Activated gamma-delta T cell treated with anti-CD3 and anti-CD28 coated beads, Interleukin-2, amount 50 U/mL, for 16 hours (primary cell): ENCODE data around the gene TSFM.
"Not testable (repeated sequence)": the region's sequence is repeated elsewhere in the genome, so short reads cannot be mapped to it uniquely, and the experiment has no call there.

ENCODE experiments used
- DNase-seq: peaks from one replicate; pipeline ENCODE4 v3.0.0-alpha.2; 2020; ENCODE audit warnings: low read depth

Gene TSFM

GRCh38 chr12:57815177-57816000, 32.8 kb downstream of the TSFM start:
- DNase-seq, result no peak

DNA sequence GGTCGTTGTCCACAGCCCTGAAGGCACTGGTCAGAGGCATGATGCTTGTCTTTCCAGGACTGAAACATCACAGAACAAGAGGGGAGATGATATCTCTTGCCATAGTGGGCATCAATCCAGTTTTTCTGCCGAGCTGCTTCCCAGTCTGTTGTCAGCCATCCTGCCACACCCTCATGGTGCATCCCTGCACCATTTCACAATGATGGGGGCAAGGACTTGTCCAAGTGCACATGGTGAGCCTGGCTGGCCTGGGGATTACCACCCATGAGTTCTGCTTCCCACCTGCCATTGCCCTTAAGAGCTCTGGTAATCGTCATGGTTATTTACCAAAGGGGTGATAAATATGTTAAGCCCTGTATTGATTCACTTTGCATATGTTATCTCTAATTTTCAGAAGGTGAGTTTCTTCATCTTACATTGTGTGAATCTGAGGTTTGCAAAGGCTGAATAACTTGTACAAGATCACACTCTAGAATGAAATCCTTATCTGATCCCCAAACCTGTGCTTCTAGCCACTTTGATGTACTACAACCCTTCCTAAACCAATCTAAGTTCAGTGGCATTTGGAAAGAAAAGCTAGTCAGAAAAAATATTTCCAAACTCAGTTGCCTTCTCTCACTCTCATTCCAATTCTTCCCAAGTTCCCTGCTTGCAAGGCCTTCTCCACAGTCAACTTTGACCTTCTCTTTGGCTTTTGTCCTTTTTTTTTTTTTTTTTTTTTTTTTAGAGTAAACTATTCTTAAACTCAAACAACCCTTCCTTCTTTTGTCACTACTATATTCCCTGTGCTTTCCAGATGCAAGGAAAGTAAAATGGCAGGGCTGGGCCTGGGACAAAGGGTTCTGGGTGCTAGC, 33.6 kb downstream of the TSFM start:
- DNase-seq, result no peak

GRCh38 chr12:57816855-57817151, 34.2 kb downstream of the TSFM start:
- DNase-seq, result no peak

- no peak for DNase-seq
These were observed 34.8 kb downstream of the TSFM start for GRCh38 chr12:57817261-57817989.

DNA sequence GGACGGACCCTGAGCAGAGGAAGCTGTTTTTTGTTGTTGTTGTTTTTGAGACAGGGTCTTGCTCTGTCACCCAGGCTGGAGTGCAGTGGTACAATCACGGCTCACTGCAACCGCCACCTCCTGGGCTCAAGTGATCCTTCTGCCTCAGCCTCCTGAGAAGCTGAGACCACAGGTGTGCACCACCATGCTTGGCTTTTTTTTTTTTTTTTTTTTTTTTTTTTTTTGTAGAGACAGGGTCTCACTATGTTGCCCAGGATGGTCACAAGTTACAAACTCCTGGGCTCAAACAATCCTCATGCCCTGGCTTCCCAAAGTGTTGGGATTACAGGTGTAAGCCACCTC, 35.4 kb downstream of the TSFM start:
- DNase-seq, result not testable (repeated sequence)

GRCh38 chr12:57820119-57820518, 37.5 kb downstream of the TSFM start:
- not testable (repeated sequence) for DNase-seq

DNA sequence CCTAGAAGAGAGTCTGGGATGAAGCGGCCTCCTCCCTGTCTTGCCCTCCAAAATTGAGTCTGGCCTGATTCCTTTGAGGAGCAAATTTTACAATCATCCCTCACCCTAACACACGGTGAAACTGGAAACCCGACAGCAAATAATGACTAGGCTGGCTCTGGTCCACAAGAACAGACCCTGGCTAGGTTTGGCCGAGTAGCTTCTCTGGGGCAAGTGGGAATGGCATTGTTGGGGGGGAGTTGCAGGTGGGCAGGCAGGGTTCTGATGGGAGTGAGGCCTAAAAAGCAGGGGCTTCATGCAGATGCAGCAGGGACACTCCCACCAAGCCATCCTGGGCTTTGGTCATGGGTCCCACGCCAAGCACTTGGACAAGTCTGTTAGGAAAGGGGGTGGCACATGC, 38.4 kb downstream of the TSFM start:
- DNase-seq, result not testable (repeated sequence)

DNA sequence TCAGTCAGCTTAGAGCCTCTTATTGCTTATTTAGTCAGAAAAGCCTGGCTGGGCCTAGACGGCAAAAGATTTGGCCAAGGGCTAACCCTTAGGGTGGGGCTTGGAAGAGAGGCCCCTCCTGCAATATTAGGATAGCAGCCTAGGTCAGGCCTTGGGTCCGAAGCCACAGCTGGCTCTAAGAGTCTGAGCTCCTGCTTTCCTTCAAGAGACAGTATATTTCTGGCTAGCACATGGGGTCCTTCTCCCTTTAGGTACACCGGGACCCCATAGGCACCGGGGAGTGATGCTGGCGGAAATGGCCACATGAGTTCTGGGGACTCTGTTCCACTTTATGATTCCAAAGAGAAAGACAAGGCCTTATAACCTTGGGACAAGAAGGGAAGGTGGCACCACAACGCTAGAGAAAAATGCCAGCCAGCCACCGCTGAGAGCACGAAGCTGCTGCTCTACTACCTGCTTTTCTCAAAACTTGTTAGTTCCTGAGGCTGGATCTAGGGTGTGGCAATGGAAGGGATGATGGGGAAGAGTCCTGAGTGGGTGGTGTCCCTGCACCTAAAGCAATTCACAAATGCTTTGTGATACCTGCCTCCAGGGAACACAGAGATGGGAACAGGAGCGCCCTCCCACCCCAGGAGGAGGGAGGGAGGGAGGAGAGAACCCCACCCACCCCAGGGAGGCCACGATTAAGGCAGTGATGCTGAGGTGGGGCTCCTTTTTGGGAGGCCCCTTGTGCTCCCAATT, 39.1 kb downstream of the TSFM start:
- no peak for DNase-seq

GRCh38 chr12:57822392-57823130, 40.0 kb downstream of the TSFM start:
- no peak for DNase-seq

DNA sequence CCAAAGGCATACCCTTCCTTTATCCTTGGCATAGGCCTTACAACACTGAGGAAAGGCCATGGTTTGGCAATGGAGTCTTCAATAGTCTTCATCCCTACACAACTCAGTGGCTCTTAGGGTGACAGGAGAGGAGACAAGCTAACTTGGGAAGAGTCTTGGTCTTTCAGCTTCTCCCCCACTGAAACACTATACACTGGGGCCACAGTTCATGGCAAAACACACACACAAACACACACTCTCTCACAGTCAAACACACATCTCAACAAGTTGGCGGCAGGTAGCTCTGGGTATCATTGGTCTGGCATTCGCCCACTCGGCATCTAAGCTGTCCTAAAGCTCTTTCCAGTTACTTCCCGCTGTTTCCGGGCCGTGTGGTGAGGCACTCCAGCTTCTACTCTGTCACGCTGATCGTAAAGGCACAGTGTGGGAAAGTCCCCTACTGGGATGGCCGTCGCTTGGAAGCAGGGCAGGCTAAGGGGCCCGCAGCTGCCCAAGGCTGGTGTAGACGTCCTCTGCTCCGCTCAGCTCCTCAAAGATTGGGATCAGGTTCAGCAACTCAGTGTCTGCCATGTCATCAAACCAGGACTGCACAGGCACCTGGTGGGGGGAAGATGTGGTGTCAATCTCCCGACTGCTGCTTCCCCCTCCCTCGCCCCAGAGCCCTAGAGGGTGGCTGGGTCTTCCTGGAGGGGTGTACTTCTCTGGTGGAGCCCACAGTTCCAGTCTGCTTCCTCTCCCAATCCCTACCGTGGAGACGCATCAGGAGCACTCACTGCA, 40.7 kb downstream of the TSFM start:
- no peak for DNase-seq

DNA sequence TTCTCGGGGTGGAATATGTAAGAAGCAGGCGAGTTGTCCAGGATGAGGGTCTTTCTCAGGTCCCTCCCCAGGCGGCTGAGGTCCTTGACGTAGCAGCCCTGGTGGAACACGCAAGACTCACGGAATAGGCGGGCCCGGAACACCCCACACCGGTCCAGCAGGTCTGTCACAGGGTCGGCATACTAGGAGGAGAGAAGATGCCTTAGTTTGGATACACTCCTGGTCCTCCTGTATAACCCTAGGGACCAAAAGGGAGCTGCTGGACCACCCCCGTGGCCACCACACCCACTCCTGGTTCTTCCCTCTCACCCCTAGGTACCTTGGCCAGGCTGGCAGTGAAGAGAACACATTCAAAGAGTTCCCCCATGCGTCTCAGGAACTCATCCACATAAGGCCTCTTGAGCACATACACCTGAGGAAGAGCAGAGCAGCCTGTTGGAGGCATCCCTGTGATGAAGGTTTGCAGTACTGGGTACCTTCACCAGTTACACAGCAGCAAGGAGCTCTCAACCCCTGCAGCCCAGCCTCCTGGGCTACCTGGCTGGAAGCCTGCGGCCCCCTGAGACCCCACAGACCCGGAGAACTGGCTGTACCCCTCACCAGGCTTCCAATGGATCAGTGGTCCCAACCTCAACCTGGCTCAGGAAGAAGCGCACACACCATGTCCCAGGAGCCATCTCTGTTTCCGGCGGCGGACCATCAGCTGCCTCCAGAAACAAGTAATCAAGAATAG, 41.5 kb downstream of the TSFM start:
- no peak for DNase-seq

GRCh38 chr12:57825451-57825850, 42.9 kb downstream of the TSFM start:
- DNase-seq, result no peak

DNA sequence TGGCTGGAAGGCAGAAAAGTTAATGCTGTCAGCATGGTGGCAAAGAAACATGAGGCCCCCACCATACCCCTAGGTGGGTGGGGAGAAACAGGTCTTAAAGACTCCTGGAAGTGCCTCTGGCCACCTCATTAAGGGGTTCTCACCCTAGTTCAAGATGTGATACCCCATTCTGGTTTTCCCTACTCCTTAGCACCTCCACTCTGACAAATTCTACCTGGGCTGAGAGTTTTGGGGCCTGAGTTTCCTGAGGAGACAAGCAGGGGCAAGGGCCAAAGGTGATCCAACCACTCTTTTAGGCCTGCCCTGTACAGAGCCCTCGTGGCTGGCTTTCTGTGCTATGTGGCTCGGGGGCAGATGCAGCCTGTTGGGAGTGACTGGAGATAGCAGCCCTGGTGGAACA, 43.8 kb downstream of the TSFM start:
- no peak for DNase-seq

DNA sequence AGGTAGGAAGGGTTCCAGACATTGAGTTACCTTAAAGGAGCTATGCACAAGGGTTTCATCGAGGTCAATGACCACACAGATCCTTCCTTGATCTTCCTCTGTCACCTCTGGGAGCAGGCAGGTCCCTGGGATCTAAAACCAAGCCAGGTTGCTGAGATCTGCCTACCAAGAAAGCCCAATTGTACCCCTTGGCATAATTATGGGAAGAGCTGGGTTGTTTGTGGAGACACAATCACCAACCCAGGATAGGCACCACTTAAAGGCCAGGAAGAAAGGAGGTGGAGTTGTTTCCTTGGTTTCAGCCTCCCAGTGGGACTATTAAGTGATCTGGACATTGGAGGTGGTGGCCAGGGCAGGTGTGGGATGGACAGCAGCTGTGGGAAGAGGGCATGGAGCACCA, 44.4 kb downstream of the TSFM start:
- DNase-seq, result no peak

- DNase-seq, result no peak
These were observed 46.6 kb downstream of the TSFM start for GRCh38 chr12:57829025-57829777.

- no peak for DNase-seq
These were observed 47.8 kb downstream of the TSFM start for GRCh38 chr12:57830393-57830792.

DNA sequence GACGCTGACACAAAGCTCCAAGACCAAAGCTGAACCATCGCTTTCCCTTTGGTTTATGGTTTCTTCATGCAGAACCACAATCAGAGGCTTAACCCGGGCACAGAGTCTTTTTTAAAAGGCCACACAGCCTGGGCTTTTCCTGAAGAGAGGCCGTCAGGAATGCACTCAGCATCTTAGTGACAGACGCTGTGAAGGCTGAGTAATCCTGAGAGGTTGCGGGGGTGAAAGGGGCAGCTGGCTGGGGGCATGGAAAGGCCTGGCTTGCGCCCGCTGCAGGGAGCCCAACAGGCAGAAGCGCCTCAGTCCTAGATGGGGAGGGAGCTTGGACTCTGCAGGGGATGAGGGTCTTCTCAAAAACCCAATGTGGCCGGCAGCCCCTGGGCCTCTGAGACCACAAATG, 50.4 kb downstream of the TSFM start:
- DNase-seq, result no peak

DNA sequence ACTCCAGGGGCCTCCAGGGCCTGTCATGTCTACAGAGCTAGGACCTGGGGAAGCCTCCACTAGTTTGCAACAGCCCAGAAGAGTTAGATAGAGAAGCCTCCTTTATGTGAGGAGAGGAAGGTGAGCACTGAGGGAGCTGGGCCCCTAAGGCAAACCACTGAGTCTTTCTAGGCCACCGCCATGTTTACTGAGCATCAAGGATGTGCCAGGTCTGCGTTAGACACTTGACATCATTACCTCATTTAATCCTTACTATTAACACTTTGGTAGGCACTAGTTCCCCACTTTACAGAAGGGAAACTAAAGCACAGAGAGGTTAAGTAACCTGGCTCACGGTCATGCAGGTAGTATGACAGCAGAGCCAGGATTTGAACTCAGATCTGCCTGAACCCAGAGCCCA, 51.1 kb downstream of the TSFM start:
- DNase-seq, result no peak
